Fibroblast of upper back skin (primary cell): ENCODE data around the gene HS1BP3.

Experiments used
- DNase-seq: peaks from one replicate; pipeline ENCODE4 v3.0.0-alpha.2; 2013

HS1BP3 gene

DNA sequence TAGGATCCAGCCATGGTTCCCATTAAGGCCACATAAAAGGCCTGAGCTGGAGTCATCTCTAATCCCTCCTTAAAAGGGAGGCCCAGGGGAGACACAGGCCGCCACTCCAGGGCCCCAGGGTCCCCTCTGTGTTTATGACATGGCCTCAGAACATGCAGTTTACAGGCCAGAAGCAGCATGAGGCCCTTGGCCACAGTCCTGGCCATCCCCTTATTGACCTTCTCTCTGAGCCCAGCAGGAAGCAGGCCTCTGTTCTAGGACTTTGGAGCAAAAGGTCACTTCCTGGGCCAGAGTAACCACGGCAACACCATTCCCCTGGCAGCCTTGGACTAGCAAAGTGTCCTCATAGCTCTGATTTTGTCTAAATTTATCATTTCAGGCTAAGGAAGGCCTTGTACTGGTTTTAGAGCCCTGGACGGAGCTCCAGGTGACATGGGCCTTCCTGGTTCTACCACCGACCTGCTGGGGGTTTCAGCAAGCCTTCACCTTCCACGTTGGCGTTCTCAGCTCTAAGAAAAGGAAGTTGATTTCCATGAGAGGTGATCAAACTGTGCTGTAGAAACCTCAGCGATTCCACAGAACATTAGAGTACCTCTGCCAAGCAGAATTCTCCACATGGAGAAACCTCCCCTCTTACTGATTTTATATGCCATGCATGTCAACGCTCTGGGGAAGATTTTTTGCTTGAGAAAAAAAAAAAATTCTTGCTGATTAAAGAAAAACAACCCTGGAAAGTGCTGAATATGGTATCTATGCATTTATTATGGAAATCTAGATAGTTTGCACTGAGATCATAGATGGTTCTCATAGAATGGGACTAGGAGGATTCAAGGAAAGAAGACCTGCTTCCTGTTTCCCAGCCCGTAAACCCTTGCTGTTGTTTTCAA is 53.7 kb downstream of the HS1BP3 start:
- no peak for DNase-seq

DNA sequence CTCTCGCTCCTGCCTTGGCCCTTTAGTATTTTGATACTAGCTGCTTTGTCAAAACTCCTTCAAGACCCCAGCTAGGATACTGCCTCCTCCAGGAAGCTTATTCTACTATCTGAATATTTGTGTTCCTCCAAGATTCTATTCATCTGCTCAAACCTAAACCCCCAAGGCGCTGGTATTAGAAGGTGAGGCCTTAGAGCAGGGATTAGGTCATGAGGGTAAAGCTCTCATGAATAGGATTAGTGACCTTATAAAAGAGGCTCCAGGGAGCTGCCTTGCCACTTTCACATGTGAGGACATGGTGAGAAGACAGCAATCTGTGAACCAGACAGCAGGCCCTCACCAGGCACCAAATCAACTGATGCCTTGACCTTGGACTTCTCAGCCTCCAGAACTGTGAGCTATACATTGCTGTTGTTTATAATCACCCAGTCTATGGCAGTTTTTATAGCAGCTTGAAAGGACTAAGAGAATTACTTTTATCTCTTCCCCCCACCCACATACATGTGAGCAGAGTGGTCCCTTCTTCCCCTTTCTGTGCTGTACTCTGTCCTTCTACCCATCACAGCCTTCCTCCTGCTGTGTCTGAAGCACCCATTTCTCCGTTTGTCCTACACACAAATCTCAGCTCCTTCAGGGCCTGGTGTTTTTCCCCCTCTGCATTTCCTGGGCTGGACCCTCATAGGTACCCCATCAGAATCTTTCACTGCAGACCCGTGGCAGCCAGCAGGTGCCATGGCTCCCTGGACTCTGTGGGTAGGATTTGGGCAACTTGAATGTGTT is 54.5 kb downstream of the HS1BP3 start:
- no peak for DNase-seq

- DNase-seq, result peak; percentile 47
These were observed 55.3 kb downstream of the HS1BP3 start for GRCh38 chr2:20595439-20596192.

- DNase-seq, result no peak
These were observed 55.9 kb downstream of the HS1BP3 start for GRCh38 chr2:20594957-20595356.

GRCh38 chr2:20594048-20594750 is 56.7 kb downstream of the HS1BP3 start:
- no peak for DNase-seq

DNA sequence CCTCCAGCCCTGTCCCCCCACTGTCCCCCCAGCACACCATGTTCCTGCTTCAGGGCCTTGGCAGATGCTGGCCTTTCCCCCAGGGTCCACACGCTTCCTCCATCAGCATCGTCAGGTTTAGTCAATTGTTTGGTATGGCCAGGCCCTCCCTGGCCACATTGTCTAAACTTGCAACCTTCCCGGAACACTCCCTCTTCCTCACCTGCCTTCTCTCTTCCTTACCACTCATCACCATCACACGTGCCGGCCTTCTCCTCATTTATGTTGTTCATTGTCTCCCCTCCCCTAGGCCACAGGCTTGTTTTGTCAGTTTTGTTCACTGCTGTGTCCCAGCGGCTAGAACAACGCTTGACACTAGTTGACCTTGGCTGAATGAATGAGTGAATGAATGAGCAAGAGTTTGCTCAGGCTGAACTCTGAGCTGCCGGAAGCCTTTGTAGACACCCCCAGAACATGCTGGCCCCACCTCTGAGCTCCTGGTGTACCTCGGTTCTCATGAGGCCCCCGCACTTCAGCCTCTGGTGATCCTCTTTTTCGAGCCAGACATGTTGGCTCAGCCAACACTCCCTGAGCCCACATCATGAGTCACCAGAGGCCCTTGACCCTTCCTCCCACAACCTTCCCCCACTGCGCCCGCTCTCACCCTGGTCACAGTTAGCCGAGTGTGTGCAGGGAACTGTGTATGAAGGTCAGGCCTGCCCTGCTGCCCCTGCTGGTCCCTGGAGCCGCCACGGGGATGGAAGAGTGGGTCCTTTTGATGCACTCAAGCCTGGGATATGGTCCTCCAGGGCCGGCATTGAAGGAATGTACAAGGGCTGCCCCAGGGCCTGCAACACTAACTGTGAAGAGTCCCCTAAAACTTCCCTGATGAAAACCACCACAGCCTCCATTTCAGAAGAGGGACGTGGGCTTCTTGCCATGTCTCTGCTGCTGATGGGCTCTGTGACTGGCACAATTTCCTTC is 57.5 kb downstream of the HS1BP3 start:
- peak; percentile 58 for DNase-seq

- DNase-seq, result no peak
These were observed 58.5 kb downstream of the HS1BP3 start for GRCh38 chr2:20592106-20593071.

DNA sequence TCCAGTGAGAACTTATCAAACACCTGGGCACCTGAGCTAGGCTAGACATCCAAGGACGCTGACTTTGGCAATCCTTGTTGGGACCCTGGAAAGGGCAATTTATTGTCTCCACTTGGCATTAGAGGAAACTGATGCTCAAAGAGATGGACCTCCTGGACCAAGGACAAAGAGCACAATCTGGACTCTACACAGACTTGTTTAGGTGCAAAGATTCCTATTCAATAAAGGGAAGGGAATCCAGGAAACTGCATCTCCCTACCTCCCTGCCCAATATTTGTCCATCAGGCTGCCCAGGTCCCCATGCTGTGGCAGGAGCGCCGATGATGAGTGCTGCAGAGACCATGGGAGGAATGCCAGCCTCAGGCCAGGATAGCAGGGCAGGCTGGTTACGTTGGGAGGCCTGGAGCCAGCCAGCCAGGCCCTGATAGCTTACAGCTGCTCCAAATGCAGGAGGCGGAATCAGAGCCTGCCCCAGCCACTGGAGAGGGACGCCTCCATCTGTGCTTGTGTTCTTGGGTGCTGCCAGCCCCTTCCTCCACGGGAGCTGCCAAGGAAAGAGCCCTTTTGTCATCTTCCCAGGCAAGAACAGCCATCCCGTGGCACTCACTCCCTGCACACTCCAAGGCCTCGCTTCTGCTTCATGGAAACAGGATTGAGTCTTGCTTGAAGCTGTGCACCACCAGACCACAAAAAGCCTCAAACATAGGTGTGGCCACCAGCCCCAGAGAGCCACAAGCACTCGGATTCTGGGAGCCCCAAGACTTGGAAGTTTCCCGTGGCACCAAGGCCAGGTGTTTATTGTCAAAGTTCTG is 60.0 kb downstream of the HS1BP3 start:
- no peak for DNase-seq

- DNase-seq, result peak; percentile 69
These were observed 60.8 kb downstream of the HS1BP3 start for GRCh38 chr2:20589975-20590703.

GRCh38 chr2:20588918-20589871 is 61.7 kb downstream of the HS1BP3 start:
- no peak for DNase-seq

GRCh38 chr2:20585710-20586594 is 64.9 kb downstream of the HS1BP3 start:
- DNase-seq, result no peak

DNA sequence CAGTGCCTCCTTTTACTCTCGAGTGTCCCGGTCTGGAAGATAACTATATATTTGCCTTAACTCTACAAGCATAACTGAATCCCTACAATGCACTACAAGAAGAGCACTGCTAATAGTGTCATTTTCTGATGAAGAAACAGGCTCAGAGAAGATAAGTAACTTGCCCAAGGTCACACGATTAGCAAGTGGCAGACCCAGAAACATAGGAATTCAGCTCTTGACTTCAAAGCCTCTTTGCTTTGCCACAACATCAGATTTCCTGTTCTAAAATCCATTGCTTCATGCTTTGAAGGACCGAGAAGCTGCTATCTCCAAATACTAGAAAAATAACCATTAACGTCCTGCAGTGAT is 65.6 kb downstream of the HS1BP3 start:
- DNase-seq, result no peak

- DNase-seq, result peak; percentile 99
These were observed 66.2 kb downstream of the HS1BP3 start for GRCh38 chr2:20584399-20585358.

DNA sequence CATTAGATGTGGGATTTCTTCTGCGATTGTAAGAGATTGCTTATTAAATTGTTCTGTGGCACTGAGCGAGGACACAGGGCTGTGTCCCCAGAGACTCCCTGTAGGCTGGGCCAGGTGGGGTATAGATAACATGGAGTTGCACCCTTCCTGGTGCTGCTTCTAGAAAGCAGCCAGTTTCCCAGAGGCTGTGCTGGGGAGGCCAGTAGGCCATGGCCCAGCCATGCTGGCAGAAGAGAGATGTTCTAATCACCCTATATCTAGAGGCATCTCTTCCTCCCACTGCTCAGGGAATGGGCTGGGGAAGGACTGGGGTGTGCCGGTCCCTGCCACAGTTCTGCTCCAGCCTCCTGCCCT is 66.9 kb downstream of the HS1BP3 start:
- no peak for DNase-seq

DNA sequence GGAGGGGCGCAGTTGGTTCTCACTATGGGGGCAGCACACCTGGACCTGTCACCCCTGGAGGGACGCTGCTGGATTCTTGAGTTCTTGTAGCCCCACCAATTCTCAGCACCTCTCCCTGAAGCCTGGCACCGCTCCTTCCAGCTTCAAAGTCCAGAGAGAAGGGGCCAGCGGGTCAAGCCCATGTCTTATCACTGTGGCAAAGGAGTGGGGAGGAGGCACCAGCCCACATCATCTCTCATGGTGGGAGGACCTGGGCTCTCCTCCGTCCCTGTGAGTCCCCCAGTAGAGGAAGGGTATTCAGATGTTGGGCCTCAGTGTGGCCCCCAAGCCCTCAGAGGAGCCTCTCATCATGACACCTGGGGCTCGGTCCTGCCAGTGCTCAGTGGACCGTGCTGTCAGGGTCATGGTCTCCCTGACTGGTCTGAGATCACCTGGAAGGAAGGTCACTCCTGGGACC is 67.4 kb downstream of the HS1BP3 start:
- no peak for DNase-seq
